DOHH2 (cell line): ENCODE measurements around the gene PANX2.

Experiments
- EZH2phosphoT487 ChIP-seq: fragments of 200-600 bp; sonication (generic); IDR thresholded peaks from 2 replicates; pipeline ENCODE4 v1.6.1; 2017; ENCODE audit warnings: borderline replicate concordance, mild to moderate bottlenecking, antibody characterized with exemption, low read length, moderate library complexity, mixed read lengths
- TF ChIP-seq, protein P1 (sequence below): fragments of 200-600 bp; sonication (generic); IDR thresholded peaks from one replicate; pipeline ENCODE4 v1.5.1; 2014; ENCODE audit warnings: antibody characterized with exemption, mild to moderate bottlenecking, low read depth, low read length; ENCODE audit not compliant: poor library complexity, severe bottlenecking

GRCh38 chr22:50145721-50146438 lies 24.7 kb upstream of the PANX2 start:
- TF ChIP-seq, protein P1, sequence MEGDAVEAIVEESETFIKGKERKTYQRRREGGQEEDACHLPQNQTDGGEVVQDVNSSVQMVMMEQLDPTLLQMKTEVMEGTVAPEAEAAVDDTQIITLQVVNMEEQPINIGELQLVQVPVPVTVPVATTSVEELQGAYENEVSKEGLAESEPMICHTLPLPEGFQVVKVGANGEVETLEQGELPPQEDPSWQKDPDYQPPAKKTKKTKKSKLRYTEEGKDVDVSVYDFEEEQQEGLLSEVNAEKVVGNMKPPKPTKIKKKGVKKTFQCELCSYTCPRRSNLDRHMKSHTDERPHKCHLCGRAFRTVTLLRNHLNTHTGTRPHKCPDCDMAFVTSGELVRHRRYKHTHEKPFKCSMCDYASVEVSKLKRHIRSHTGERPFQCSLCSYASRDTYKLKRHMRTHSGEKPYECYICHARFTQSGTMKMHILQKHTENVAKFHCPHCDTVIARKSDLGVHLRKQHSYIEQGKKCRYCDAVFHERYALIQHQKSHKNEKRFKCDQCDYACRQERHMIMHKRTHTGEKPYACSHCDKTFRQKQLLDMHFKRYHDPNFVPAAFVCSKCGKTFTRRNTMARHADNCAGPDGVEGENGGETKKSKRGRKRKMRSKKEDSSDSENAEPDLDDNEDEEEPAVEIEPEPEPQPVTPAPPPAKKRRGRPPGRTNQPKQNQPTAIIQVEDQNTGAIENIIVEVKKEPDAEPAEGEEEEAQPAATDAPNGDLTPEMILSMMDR = no peak
- TF ChIP-seq EZH2phosphoT487 = no peak
